HK-2 (cell line): ENCODE measurements around the gene DZIP1.
"Not testable (repeated sequence)": the region's sequence is repeated elsewhere in the genome, so short reads cannot be mapped to it uniquely, and the experiment has no call there.

Experiments used
- DNase-seq: peaks from one replicate; pipeline ENCODE4 v3.0.0-alpha.2; 2018; ENCODE audit not compliant: unreplicated experiment

The DZIP1 gene

DNA sequence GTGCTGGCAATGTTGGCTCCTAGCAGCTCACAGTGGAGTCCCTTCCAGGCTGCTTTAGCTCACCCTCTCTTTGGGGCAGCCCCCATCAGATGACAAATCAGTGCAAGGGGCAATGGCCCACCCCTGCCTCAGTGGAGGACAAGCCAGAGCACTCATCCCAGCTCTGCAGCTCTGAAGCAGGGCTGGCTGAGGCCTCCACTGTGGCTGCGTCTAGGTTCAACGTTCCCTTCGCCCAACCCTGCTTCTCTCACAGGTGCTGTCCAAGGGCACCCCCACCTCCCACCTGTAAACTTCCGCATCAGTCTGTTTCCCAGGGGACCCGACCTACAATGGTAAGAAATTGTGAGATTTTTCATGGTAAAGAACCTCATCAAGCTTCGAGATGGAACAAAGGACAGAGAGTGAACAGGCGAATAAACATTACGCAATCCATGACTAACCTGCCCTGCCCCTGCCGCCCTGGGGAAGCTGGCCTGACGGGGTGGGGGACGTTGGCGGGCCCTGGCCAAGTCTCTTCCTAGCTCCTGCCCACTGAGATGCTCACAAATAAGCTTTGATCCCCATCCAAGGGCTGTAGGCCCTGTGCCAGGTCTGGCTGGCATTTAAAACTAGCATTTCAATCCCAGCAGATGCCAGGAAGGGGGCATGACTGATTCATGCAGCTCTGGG is 40.5 kb downstream of the DZIP1 start:
- no peak for DNase-seq

DNA sequence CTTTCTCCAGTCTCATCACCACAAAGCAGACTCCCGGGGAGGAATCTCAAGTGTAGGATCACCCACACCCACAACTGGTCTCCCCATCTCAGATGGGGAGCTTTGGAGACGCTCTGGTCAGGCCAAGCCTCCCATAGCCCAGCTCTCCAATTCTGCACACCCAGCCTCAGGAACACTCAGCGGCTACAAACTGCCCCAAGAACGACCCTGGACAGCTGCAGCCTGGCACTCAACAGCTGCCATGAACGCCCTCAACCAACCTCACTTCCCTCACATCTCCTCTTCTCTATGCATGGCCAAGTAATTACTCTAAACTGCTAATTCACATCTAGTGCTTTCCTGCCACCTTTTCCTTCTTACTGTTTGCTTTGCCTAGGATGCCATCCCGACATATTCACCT is 42.6 kb downstream of the DZIP1 start:
- no peak for DNase-seq

DNA sequence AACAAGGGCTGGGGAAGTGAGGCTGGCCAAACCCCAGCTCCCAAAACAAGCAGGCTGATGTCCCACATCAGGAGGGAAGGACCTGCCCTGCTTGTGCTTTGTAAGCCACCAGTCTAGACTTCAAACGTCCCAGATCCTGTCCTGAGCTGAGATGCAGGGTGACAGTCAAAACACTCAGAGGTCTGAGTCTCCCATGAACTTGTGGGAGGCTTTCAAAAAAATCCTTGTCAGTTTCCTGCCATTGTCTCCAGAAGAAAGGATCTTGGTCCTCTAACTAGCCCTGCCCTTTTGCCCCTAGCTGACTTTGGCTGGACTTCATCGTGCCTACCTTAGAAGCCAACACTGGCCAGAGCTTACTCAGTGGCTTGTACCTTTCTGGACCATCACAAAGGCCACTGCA is 43.3 kb downstream of the DZIP1 start:
- DNase-seq: no peak

DNA sequence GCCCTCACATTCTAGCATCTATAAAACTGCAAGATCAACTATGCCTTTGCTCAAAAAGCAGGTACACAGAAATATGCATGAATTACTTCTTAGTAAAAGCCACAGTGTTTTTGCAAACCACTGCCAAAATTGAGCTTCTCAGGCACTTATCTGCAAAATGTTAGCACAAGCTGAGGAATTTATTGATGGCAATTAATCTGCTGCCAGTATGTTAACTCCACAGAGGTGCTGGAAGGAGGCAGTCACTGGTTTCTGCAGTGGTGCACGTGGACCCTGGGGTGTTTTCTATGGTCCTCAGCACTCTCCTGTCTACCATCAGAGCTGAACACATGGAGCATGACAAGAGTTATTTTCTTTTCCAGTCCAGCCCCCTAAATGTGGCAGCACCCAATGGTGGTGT is 47.8 kb downstream of the DZIP1 start:
- DNase-seq: no peak

DNA sequence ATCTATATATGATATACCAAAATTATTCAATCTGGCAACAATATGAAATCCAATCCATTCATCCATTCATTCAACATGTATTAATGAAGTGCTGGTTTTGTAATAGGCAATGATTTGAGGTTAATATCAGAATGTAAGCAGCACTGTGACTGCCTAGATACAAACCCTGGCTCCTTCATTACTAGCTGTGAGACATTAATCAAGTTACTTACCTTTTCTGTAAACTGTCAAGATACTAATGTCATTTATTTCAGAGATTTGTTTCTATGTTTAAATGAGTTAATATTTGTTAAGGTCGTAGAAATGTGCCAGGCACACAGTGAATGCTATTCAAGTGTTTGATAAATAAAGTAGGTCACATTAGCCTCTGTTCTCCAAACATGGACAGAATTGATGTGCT is 51.0 kb downstream of the DZIP1 start:
- no peak for DNase-seq

DNA sequence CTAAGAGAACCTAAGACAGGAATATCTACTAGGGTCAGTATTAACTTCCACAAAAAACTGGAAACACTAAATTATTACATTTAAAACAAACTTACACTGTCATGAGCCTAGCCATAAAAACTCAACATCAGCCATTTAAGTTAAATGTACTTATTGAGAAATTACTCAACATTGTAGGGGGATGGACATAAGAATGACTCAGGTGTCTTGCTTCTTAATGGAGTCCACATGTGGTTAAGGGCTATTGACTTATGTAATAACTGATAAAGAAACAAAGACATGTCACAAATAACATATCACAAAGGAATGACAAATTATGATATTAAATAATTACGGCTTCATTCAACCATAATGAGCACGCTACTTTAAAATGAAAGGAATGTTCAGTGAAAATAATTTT is 55.8 kb downstream of the DZIP1 start:
- no peak for DNase-seq

DNA sequence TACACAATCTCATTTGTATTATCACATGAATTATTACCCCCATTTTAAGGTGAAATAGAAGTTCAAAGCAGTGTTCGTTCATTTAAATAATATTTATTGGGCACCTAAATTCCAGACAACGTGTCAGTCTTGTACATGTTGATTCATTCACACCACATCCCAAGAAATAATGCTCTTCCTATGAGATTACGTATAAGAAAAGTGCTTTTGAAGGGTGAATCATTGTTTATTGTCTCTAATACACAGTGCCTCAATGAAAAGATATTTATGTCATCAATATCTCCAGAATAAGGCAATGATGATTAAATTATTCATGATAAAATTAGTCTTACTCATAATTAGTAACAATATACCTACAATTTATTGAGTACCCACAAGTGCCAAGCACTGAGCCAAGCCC is 56.4 kb downstream of the DZIP1 start:
- no peak for DNase-seq

DNA sequence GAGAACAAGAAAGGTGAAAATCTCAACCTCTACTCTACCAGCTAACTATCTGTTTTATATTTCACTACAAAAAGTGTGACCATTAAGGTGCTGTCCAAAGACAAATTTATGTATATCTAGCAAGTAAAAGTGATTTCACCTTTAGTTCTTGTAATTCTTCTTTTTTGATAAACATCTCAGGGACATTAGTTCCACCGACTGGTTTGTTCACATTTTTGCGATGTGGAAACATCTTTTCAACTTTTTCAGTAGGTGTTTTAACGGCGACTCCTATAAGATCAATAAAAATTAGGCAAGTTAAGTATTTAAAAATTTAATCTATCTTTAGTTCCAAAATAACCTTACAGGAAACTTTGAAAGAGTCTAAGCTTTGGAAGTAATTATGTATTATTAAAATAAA is 58.6 kb downstream of the DZIP1 start:
- no peak for DNase-seq

DNA sequence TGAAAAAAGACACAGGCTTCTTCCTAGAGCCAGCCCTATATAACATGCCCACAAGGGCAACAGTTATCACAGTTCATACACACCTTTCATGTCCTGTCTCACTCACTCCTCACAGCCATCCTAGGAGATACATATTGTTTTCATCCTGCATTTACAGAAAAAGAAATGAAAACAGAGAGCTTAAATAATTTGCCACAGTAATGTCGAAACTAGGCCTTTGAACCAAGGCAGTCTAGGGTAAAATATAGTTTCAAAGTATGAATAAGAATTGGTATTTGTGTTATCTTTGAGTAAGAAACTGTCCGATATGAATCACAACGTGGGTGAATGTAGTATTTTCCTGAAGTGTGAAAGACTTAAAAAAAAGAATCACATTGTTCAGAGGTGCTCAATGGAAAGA is 65.2 kb downstream of the DZIP1 start:
- DNase-seq: no peak

DNA sequence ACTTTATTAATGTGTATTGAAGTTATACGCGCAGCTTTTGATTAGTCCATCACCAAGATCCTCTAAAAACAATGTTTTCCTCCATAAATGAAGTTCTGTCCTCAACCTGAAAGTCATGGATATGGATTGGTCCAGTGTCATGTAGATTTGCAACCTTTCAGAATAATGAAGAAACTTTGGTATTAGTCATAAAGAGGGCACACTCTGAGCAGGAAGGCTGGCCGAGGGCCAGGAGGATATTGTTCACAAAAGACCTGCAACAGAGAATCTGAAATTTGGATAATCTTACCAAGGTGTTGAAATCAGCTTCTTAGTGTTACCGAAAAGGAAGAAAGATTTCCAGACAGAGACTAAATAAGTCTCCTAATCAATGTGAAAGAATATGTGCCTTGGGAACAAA is 71.3 kb downstream of the DZIP1 start:
- no peak for DNase-seq

DNA sequence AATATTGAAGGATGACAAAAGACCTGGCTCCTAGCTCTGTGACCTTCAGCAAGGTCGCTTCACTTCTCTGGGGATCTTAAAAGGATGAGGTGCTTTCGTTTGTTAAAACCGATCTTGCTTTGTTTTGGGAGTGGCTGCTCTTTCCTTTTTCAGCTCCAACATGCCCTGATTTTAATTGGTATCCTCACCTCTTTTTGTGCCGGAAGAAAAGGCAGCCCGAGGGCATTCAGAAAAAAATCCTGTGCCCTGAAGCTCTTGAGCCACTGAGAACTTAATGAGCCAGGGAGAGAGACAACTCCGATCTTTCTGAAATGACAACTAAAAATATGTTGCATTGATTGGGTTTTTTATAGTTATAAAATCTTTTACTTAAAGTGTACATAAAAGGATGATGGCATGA is 72.6 kb downstream of the DZIP1 start:
- DNase-seq: no peak

DNA sequence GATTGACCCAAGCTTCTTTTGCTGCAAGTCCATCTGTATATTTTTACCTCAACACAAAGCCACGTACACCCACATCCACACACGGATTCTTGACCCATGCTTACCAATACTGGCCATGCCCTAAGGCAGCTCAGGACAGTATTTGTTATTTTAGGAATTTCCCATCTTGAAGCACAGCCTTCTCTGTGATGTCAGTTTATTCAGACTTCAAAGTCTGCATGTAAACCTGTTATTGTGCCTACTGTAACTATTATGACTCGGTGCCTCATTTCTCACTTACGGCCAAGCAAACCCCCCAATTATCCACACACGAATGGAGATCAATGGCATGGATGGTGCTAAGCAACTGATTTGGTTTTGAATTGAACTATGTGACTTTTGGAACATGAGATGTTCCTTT is 74.5 kb downstream of the DZIP1 start:
- no peak for DNase-seq

DNA sequence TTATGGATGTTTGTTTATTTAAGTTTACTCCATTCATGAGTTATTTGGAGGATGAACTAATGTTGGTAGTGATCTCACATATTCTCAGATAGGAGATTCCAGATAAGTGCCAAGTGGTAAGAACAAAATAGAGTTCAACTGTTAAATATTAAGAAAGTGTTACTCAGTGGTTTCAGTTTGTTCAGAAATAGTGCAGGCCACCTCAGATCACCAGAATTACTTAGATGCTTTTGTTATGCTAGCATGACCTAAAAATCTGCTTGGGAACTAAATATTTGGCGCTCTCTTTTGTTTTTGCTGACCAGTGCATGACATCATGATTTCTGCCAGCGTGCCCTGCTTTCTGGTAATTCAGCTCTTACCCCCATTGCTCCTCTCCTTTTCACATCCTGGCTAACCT is 76.4 kb downstream of the DZIP1 start:
- no peak for DNase-seq

DNA sequence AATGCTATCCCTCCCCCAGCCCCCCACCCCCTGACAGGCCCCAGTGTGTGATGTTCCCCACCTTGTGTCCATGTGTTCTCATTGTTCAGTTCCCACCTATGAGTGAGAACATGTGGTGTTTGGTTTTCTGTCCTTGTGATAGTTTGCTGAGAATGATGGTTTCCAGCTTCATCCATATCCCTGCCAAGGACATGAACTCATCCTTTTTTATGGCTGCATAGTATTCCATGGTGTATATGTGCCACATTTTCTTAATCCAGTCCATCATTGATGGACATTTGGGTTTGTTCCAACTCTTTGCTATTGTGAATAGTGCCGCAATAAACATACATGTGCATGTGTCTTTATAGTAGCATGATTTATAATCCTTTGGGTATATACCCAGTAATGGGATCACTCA is 78.7 kb downstream of the DZIP1 start:
- DNase-seq: not testable (repeated sequence)

DNA sequence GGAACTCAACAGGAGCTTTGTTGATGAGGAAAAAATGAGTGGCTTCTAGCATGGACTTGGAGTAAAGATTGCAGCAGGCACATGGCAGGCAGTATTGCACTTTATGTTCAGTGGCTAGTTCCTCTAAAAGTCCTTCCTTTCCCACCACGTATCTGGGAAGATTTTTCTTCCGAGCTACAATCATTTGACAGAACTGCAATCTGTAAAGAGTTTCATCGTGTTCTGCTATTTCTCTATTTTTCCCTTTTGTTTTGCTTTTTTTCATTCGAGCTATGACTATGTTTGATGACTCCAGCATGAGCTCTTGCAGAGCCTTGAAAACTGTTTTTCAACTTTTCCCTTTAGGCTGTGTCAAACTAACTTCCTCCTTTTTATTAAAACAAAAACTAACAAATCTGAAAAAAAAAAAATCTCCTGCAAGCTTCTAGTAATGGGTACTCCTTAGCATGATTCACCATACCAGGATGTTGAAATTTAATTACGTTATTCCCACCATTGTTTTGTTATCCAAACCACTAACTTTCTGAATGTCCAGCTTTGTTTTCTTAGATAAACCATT is 79.7 kb downstream of the DZIP1 start:
- DNase-seq: no peak

DNA sequence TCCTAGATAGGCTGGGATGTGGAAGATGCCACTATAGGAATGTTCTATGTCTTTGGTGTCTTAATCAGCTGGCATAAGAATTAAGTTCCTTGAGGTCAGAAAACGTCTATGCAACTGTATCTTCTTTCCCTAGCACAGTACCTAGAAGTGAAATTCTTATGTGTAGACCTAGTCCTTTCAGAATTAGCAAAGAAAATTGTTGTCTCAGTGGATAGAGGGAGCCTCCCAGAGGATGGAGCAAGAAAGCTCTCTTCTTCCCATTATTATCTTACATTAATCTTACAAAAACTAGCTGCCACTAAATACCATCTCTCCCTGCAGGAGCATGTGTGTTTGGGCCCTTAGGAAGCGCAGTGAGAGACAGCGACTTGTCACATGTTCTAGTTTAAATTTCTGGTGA is 80.4 kb downstream of the DZIP1 start:
- no peak for DNase-seq

DNA sequence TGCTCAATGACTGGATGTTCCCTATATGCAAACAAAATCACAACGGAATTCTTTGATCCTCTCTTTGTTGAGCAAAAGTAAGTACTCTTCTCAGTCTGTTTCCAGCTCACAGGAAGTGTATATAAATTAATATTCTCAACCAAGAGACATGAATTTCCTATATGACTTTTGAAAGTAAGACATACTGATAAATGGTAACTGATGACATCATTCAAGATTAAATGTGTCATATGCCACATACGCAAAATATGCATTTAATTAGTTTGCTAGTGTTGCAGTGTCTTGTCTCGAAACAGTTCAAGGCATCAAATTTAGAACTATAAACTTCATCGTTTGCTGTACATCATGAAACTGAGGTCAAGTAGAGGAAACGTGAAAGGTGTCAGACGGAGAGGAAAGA is 84.1 kb downstream of the DZIP1 start:
- no peak for DNase-seq

DNA sequence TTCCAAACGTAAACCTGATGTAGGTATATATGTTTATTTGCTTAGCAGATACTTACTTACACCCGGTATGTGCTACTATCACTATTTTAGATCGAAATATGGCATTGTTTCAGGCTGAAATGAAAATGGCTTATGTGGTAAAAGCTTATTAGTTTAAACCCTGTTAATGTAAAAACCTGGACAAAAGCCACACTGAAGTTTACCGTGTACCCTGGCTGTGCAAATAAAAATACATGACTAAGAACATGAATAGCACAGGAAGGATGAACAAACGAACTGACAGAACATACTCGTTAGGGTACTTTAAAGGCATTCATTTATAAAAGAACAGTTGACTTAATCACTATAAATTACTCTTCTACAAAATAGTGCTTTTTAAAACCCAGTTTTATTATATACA is 85.4 kb downstream of the DZIP1 start:
- DNase-seq: no peak

DNA sequence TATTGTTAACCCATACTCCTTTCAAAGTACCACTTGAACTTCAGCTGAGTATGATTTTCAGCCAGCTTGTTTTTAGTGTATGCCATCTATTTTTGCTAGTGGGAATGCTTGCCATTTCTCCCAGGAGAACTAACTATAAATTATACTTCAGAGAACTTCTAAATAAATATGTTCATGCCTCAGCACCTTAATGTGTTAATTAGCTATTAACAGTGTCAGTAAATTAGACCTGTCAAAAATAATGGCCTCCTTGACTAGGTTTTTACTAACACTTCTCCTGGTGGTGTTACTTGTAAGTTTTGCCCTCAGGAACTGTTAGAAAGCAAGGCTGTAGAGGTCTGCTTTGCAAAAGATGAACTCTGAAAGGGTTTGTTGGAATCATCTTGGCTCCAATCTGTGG is 87.5 kb downstream of the DZIP1 start:
- no peak for DNase-seq

DNA sequence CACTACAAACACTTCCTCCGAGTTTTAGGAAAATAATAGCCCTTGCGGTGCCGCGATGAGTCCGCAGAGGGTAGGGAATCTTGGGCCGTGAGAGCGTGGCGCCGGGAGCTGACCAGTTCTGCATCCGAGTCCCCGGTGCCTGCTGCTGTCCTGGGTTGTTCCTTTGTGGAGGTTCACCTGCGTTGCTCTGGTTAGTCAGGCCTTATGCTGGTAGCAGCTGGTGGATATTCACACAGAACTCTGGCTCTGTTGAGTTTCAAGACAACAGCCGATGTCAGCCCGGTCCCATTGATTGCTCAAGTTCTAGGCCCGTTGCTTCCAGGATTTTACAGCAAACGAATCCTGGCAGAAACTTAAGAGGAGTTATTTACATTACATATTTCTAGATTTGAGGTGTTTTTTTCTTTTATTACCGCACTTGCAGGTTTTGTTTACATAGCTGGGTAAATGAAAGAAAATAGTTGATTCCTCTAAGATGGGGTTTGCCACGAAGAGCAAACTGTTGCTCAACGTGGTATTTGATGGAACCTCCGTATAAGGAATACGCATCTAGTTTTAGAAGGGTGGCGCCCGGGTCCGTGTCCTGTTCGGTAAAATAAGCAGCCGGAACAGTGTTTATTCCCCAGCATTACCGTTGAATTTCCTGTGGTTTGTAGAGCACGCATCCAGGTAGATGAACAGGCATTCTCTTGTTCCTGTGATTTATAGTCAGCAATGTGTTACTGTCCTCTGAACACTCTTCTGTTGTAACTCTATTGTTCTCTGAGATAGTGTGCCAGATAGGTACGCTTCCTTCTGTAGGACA is 90.7 kb downstream of the DZIP1 start:
- no peak for DNase-seq

DNA sequence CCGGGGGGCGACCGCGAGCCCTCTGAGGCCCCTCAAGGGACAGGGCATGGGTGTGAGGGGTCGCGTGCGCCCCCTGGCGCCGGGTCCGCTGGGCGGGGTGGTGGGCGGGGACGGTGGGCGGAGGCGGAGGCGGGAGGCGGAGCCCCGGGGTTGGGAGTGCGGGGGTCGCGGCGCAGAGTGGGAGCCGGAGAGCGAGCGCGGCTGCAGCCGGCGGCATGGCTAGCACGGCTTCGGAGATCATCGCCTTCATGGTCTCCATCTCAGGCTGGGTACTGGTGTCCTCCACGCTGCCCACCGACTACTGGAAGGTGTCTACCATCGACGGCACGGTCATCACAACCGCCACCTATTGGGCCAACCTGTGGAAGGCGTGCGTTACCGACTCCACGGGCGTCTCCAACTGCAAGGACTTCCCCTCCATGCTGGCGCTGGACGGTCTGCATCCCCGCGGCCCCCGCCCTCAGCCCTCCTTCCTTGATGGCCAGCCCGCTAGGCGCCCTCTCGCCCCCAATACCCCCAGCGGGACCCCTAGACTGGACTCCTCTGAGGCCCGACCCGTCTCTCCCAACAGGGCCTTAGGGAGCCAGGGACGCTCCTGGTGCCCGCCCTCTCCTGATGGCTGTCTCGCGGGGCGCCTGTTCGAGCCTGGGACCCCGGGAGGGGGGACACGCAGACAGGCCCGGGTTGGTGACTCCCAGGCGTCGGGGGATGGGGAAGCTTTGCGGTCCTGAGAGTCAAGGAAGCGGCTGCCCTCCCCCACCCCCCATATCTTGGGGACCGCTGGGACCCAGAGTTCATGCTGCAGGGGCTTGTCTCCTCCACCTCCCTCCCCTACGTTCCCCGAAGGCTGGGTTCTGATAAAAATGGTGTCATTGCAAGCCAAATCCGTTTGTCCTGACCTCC is 91.7 kb downstream of the DZIP1 start, which contains the start of gene CLDN10:
TSS of gene CLDN10 (plus strand) at position 182 of the 903 bp plus-strand sequence. CDS start at position 216, 34 bp downstream.
- DNase-seq: no peak

DNA sequence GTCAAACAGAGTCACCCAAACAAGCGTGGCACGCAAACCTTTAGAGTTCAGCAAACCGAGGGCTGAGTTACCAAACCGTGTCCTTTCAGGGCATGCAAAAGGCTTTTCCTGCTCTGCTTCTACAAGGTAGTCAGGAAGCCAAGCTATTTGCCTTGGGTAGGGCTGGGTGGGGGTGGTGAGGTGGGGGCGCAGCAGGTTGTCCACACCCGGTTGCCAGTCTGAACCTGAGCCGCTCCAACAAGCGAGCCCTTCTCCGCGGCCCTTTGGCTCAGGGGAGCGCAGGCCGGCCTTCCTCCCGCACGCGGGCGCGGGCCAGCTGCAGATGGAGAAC is 92.3 kb downstream of the DZIP1 start:
- DNase-seq: no peak
